ENCODE data around the gene AGAP3.

DNA sequence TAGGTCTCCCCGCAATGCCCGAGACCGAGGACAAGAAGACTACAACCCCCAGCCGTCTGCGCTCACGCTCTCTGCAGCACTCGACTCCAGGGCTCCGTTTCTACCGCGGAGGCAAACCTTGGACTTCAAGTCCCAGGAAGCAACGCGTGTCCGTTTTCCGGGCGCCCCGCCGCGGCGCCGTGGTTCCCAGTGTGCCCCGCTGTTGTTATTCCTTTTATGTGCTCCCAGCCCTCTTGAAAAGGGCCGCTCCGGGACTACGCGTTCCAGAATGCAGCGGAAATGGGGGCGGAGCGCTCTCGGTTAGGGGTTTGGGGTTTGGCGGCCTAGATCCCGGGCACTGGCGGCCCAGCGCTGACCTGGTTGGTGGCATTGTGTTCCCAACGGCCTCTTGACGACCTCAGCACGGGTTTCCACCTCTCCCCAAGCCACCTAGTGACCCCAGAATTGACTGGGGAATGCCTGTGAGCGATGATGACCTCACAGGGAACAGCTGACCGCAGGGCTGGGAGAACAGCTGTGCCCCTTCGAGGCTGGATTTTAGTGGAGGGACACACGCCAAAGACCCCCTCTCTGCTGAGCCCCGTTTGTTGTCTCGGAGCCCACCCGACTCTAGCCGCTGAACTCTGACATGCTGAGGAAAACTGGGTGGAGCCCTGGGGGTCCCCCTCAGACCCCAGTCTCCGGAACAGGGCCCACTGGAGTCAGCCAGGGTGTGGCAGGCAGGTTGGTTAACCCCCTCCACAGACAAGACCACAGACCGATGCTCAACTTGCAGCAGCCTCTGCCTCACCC is 28.1 kb upstream of the AGAP3 start:
- TF ChIP-seq, protein P1, sequence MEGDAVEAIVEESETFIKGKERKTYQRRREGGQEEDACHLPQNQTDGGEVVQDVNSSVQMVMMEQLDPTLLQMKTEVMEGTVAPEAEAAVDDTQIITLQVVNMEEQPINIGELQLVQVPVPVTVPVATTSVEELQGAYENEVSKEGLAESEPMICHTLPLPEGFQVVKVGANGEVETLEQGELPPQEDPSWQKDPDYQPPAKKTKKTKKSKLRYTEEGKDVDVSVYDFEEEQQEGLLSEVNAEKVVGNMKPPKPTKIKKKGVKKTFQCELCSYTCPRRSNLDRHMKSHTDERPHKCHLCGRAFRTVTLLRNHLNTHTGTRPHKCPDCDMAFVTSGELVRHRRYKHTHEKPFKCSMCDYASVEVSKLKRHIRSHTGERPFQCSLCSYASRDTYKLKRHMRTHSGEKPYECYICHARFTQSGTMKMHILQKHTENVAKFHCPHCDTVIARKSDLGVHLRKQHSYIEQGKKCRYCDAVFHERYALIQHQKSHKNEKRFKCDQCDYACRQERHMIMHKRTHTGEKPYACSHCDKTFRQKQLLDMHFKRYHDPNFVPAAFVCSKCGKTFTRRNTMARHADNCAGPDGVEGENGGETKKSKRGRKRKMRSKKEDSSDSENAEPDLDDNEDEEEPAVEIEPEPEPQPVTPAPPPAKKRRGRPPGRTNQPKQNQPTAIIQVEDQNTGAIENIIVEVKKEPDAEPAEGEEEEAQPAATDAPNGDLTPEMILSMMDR (IDR thresholded peaks at IDR 0.05; ENCODE audit: insufficient read depth, low read depth, low read length) = no peak
- no peak for TF ChIP-seq EZH2 (IDR thresholded peaks at IDR 0.05; ENCODE audit: insufficient read depth, low read length)

Measured in astrocyte (in vitro differentiated cells and primary cell).